Hematopoietic multipotent progenitor cell treated with erythropoietin and hydrocortisone succinate and interleukin-3 and kit ligand, for 8 days (in vitro differentiated cells): ENCODE data around the gene ASAP2.
A peak's percentile ranks its signal among the peaks of the same experiment; 100 is the strongest.
"Not testable (repeated sequence)": the region's sequence is repeated elsewhere in the genome, so short reads cannot be mapped to it uniquely, and the experiment has no call there.

Source experiments
- DNase-seq: peaks from one replicate; pipeline ENCODE4 v3.0.0-alpha.2; 2015

Gene ASAP2

GRCh38 chr2:9256147-9256546 lies 49.5 kb downstream of the ASAP2 start:
- DNase-seq, result no peak

DNA sequence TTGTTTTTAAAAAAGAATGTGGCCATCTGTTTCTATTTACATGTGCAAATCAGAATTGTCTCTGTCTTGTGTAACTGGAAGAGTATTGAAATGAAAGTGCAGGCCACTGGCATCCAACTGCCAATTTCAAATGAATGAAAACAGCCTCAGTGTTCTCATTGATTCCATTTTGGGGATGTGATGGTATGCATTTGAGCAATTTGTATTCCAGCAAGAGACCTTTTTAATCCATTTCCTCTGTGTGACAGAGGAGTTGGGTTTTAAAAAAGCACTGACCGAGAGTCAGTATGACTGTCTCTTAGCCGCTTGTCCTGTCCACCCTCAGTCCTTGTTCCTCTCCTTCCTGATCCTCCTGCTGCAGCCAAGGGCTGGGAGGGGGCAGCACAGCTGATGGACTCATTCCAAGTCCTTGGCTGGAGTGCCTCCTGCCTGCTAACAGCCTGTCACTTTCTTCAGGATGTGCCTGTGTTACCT lies 50.0 kb downstream of the ASAP2 start:
- no peak for DNase-seq

- no peak for DNase-seq
These were observed 51.9 kb downstream of the ASAP2 start for GRCh38 chr2:9258501-9258900.

GRCh38 chr2:9258953-9259399 lies 52.4 kb downstream of the ASAP2 start:
- no peak for DNase-seq

DNA sequence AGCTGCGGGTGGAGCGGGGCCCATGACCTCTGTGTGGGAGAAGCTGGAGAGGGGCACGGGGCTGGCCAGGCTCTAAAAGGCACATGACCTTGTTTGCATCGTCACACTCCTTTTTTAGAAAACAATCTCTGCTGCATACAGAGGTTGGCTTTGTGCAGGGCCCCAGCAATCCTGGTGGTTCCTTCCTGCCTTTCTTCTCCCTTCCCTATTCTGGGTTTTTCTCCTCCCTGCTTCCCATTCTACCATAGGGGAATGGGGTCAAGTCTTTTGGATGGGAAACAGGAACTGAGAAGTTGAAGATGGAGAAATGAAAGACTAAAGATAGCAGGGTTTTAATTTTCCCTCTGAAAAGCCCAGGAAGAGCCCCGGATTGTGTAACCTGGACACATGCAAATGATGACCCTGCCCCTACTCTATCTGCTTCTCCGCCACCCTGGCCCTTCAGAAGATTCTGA lies 53.9 kb downstream of the ASAP2 start:
- DNase-seq, result no peak

DNA sequence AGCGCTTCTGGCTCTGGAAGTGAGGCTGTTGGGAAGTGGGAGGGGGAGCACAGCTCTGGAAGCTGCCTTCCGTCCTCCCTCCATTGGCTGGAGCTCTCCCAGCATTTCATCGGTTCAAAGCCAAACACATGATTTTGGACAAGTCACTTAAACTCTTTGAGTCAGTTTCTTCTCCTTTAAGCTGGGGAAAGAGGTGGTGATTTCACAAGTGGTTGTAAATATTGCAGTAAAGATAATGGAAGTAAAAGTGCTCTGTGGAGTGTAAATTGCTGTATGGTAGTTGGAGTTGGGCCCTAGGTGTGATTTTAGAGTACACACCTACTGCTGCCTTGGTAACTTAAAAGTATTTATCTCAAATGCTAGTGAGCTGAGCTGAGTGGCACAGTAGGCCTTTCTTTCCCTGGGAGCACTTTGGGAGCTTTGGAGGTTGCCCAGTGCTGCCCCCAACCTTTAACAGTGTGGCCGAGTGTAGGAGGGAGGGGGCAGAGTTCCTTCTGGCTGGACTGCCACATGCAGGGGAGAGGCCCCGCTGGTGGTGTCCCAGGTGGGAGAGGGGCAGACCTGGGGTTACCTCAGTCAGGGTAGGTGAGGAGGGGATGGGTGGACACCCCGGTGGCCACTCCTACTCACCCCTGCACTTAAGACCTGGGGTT lies 54.7 kb downstream of the ASAP2 start:
- no peak for DNase-seq

DNA sequence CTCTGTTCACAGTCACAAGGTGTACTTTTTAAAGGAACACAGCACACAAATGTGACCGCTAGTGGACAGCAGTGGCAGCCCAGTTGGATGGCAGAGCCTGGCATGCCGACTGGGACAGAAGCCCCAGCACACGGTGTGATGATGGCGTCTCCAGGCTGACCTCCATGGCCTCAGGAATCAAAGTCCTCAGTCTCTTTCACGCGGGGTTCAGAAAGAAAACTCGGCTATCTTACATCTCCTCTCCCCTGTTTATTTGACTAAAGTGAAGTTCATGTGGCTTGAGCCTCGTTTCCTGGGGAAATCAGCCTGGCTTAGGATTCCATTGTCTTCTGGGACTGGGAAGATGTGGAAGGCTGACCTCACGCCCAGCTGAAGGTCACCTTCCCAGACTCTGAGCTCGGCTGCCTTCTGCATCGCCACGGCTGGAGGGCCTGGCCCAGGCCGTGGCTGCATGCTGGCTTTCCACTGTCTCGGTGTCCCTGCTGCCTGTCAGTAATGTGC lies 56.1 kb downstream of the ASAP2 start:
- no peak for DNase-seq

- DNase-seq, result peak; percentile 25
These were observed 56.8 kb downstream of the ASAP2 start for GRCh38 chr2:9263428-9263827.

- no peak for DNase-seq
These were observed 57.7 kb downstream of the ASAP2 start for GRCh38 chr2:9264301-9264700.

DNA sequence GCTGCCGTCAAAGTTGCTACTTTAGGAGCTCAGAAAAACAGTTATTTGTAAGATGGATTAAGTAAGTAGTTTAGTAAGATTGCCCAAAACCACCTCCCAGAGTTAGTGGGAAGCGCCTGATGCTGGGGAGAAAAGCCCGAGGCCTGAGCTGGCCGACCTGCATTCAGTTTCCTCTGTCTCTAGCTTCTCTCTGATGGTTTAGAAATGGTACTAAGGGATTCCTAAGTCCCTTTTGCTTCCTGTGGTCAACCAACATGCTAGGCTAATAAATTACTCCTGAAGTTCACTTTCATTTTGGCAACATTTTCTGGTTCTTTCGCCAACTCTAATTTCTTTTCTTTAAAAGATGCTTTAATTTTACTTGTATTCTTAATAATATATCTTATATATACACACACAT lies 60.1 kb downstream of the ASAP2 start:
- no peak for DNase-seq

DNA sequence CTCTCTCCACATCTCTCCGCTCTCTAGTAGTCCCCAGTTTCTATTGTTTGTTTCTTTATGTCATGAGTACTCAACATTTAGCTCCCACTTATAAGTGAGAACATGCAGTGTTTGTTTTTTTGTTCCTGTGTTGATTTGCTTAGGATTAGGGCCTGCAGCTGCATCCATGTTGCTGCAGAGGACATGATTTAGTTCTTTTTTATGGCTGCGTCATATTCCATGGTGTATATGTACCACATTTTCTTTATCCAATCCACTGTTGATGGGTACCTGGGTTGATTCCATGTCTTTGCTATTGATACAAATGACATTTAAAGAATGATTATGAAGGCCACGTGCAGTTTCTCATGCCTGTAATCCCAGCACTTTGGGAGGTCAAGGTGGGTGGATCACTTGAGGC lies 60.7 kb downstream of the ASAP2 start:
- not testable (repeated sequence) for DNase-seq

DNA sequence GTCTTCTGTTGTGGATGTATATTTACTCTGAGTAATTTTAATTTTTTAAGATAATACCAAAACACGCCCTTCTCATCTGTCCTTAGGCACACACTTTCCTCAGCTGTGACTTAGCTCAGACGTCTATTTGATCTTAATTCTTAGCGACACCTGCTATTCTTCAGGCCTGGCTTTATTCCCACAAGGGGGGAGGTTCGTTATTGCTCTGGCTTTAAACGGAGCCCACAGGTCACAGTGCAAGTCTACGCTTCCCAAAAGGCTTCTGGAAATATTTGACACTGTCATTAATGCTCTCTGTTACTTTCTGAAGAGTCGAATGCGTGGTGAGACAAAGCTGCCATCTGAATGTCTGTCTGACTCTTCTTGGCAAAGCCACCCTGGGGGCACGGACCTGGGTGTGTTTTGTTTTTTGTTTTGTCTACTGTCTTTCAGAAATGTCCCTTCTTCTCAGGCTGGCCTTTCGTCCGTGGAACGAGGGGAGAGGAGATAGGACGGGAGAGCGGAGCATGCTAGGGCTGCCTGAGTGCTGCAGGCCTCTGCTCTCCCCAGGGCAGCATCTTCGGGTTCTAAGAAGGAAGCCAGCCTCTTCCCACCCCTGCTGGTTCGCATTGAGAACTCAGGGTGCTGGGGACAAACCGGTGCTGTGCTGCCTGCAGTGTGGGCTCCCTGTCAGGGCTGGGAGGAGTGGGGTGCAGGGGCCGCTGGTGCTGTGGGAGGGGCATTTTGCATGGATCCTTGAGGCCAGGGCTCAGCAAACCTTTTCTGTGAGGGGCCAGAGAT lies 61.9 kb downstream of the ASAP2 start:
- DNase-seq, result no peak

DNA sequence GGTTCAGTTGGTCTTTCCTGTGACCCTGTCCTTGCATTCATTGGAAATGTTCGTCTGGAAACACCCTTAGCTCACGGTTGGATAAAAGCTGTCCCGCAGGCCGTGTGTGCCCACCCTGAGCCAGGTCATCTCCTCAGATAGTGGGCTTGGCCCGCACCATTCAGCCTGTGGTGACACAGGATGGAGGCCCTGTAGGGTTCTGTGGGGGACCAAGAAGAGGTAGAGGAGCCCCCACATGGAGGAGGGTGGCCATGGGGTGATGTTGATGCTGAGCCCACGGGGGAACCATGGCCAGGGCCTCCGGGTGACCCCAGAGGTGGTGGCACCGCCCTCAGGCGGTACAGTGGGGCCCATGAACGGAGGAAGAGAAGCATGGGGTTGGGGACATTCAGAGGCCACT lies 62.7 kb downstream of the ASAP2 start:
- DNase-seq, result no peak

DNA sequence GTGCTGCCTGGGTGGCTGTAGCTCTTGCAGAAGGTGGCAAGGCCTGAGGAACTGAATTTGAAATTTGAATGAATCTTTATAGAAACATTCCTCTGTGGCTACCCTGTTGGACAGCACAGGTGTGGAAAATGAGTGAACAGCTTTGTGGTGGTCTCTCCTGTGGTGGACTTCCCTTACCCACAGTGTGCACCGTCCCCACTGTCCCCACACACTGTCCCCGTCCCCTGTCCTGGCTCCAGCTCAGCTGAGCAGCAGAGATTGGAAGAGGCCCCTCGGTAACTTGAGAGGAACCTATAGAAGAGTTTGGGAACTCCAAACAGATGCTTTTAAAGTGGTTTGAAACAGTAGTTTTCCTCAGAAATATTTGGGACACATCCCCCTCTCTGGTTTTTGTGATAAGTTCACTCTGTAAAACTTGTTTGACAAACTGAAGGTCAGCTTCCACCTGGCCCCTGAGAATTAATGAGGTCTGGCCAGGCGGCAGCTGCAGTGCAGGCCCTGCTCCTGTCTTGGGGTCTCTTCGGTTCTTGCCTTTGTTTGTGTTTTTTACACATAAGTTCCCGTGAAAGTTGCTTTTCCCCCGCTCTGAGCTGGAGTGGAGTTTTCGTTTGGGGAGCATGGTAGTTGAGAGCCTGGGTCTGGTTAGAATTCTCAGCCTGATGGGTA lies 63.2 kb downstream of the ASAP2 start:
- DNase-seq, result no peak

GRCh38 chr2:9271091-9271490 lies 64.5 kb downstream of the ASAP2 start:
- no peak for DNase-seq

GRCh38 chr2:9271691-9272090 lies 65.1 kb downstream of the ASAP2 start:
- no peak for DNase-seq

GRCh38 chr2:9273486-9274130 lies 67.0 kb downstream of the ASAP2 start:
- no peak for DNase-seq

DNA sequence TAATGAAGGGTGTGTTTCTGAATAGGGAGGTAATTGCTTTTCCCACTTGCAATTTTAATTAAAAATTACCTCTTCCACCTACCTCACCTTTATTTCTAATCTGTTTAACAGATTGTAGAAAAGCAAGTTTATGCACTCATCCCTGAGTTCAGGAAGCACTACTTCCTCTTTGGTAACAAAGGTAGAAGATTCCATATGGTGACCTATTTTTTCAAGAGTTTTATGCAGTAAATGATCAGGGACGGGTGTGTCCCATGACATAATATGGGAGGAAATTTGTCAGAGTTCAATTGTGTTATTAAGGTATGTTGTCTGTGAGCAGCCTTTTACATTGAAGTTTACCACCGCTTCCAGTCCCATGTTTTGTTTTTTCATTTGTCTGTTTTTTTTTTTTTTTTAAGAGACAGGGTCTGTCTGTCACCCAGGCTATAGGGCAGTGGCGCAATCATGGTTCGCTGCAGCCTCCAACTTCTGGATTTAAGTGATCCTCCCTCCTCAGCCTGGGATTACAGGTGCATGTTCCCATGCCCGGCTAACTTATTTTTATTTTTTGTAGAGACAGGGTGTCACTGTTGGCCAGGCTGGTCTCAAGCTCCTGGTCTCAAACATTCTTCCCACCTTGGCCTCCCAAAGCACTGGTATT lies 68.2 kb downstream of the ASAP2 start:
- no peak for DNase-seq

DNA sequence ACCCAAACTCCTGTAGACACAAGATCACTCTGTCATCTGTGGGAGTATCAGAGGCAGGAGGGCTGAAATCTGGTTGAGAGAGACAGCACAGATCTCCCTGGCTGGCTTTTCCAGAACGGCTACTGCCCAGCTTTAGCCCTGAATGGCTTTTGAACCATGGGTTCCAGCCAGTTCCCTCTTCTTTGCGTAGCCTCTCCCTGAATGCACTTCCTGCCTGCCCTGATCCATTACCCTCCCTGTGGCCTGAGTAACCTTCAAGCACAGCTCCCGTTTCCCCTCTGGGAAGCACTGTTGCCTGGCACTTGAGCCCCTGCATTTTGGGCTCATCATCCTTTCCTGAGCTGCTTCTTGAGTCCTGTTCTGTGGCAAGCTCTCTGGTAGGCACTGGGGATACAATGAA lies 68.8 kb downstream of the ASAP2 start:
- no peak for DNase-seq

- DNase-seq, result no peak
These were observed 69.5 kb downstream of the ASAP2 start for GRCh38 chr2:9276074-9276473.

DNA sequence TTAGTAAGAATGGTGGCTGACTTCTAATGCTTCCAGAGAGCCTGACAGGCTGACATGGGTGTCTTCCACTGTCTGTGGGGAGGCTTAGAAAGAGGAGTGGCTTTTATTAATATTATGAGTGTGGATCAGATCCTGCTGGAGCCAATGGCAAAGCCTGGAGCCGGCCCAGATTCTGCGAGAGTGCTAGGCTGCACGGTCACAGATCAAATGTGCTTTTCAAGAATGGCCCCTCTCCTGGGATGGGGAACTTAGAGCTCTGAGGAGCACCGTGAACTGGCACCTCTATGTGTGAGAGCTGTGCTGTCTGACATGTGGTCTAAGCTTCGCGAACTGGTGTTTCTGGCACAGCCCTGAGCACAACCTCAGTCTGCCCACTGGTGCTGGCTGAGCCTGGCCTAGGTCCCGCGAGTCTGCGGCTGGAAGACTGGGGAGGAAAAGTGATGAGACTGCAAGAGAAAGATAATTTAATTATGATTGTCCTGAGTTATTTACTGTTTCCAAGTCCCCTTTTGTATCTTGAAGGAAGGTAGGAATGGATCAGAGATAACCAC lies 70.4 kb downstream of the ASAP2 start:
- DNase-seq, result no peak

DNA sequence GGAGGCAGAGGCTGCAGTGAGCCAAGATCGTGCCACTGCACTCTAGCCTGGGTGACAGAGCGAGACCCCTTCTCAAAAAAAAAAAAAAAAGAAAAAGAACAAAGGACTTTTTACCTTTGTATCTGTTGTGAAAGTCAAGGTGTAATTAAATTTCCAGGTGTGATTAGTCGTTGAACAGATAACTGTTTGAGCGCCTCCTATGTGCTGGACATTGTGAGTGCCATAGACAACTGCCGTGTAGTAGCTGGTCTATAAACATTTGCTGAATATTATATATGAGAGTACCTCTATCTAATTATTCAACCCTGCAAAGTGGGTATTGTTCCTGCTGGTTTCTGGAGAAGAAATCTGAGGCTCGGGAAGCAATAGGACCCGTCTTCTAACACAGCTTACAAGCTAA lies 71.8 kb downstream of the ASAP2 start:
- no peak for DNase-seq
